HepG2 (cell line): ENCODE results near the gene RMDN2. TPM values are rescaled to one million over a fixed set of nuclear protein-coding genes. Genes with fewer than 3 reads are reported as not detected.

Experiments
- ASH2L ChIP-seq: fragments of 300-600, 200-600 bp; sonication (generic); IDR thresholded peaks from 2 replicates; pipeline ENCODE4 v1.7.0; 2017; ENCODE audit warnings: low read depth, mild to moderate bottlenecking, moderate library complexity, mixed read lengths, low read length; ENCODE audit not compliant: insufficient read length
- CCAR2 ChIP-seq: fragments of 200-400 bp; formaldehyde crosslinking; optimal IDR thresholded peaks from 2 replicates; pipeline ENCODE3; 2018; ENCODE audit warnings: low read depth, mild to moderate bottlenecking, low read length, moderate library complexity
- ETV5 ChIP-seq: IDR thresholded peaks from 2 replicates; pipeline ENCODE4 v1.6.1; 2018; ENCODE audit warnings: missing biosample characterization, missing genetic modification reagents, inconsistent platforms, borderline replicate concordance
- HOXA3 ChIP-seq: sonication (generic); formaldehyde crosslinking; IDR thresholded peaks from 2 replicates; pipeline ENCODE4 v1.5.0; 2020; ENCODE audit warnings: missing genetic modification reagents
- SOX6 ChIP-seq, 2 experiments: fragments of 450-650 bp in 1 of 2; sonication (generic) in 1 of 2; formaldehyde crosslinking in 1 of 2; IDR thresholded peaks; 2 replicates each; pipeline versions ENCODE4 v1.4.0 to v1.6.1; 2017 to 2020; ENCODE audit warnings: antibody characterized with exemption in 1 of 2, mild to moderate bottlenecking in 1 of 2, missing genetic modification reagents in 1 of 2
- TSC22D2 ChIP-seq: sonication (generic); formaldehyde crosslinking; IDR thresholded peaks from 2 replicates; pipeline ENCODE4 v1.5.1; 2020; ENCODE audit warnings: missing genetic modification reagents, mild to moderate bottlenecking, borderline replicate concordance
- ZBTB7B ChIP-seq: sonication (generic); formaldehyde crosslinking; IDR thresholded peaks from 2 replicates; pipeline ENCODE4 v1.4.0; 2020; ENCODE audit warnings: missing genetic modification reagents
- ZNF33A ChIP-seq: sonication (generic); formaldehyde crosslinking; IDR thresholded peaks from 2 replicates; pipeline ENCODE4 v1.5.1; 2020; ENCODE audit warnings: missing genetic modification reagents, mild to moderate bottlenecking, moderate library complexity, borderline replicate concordance
- polyA plus RNA-seq, 8 experiments: library from polyadenylated mRNA; depleted of rRNA in 3 of 8; stranded (reverse) in 7 of 8; unstranded in 1 of 8; fragments of >200 nt; fragmentation: Illumina TruSeq in 4 of 8; extraction: Trizol in 4 of 8; gene quantifications; 2 replicates each; pipeline versions ENCODE4 v1.2.1 to v1.2.3, GENCODE V29; 2011 to 2016; ENCODE audit warnings: low read depth in 4 of 8, missing spikeins in 1 of 8, mixed read lengths in 1 of 8; ENCODE audit not compliant: insufficient read depth in 1 of 8
- total RNA-seq, 5 experiments: library from RNA; depleted of rRNA; stranded (reverse); fragments of >200 nt; fragmentation: Illumina TruSeq; extraction: Trizol; gene quantifications; 2 replicates each; pipeline ENCODE4 v1.2.3, GENCODE V29; 2016; ENCODE audit warnings: low read depth in 1 of 5
- TF ChIP-seq, protein P1 (sequence below): sonication (generic); formaldehyde crosslinking; IDR thresholded peaks from 2 replicates; pipeline ENCODE4 v1.4.0; 2020; ENCODE audit warnings: missing genetic modification reagents, low read depth, mild to moderate bottlenecking, borderline replicate concordance
- TF ChIP-seq, protein P2 (sequence below): sonication (generic); formaldehyde crosslinking; IDR thresholded peaks from 2 replicates; pipeline ENCODE4 v1.4.0; 2020; ENCODE audit warnings: mild to moderate bottlenecking, missing genetic modification reagents
- TF ChIP-seq, protein P3 (sequence below): sonication (generic); formaldehyde crosslinking; IDR thresholded peaks from 2 replicates; pipeline ENCODE4; 2020; ENCODE audit warnings: missing genetic modification reagents, mild to moderate bottlenecking, borderline replicate concordance
- TF ChIP-seq, protein P4 (sequence below): sonication (generic); formaldehyde crosslinking; IDR thresholded peaks from 2 replicates; pipeline ENCODE4 v1.5.0; 2020; ENCODE audit warnings: mild to moderate bottlenecking, low read depth, missing genetic modification reagents, borderline replicate concordance
- TF ChIP-seq, protein P5 (sequence below): sonication (generic); formaldehyde crosslinking; IDR thresholded peaks from 2 replicates; pipeline ENCODE4 v1.4.0; 2020; ENCODE audit warnings: mild to moderate bottlenecking, low read depth, missing genetic modification reagents
- TF ChIP-seq, protein P6 (sequence below): sonication (generic); formaldehyde crosslinking; IDR thresholded peaks from 2 replicates; pipeline ENCODE4 v1.4.0; 2020; ENCODE audit warnings: missing genetic modification reagents

RMDN2 gene
- total and polyA plus RNA-seq, 2 of the 13 experiments (the other 11 are each of a cell fraction or from before 2014, with no cell fraction given): 2.3 to 8.9 TPM

DNA sequence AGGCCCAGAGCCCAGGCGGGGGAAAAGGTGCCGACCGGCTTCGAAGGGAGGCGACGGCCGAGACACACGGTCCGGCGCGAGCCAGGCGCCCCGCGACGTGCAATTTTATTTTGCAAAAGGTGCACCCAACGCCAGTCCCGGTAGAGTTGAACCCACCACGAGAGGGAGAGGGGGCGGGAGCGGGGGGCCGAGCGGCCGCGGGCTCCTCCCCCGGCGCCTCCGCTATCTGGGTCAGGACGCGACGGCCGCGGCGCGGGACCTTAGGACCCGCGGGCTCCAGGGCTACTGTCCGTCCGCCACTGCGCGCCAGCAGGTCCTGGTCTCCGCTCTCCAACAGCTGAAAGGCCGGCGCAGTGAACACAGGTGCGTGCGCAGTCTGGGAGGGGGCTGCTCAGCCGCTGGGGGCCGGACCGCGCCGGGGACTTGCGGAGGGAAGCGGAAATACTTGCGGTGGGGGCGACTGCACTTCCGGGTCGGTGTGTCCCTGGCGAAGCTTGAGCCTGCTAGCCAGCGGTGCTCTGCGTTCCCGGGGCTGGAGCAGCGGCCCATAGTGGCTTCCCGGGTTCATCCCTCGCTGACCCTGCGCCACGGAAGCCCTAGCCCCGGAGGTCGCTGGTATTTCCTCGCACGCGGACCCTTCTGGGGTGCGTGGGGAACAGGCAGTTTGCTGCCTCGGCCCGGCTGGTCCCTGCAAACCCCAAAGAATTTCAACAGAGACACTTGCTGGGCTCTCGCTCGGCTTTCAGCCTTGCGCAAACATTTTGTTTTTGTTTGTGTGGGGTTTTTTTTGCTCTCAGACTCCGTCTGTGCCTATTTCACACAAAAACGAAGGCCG lies at the start of gene RMDN2 (continued):
- TF ChIP-seq, protein P1, sequence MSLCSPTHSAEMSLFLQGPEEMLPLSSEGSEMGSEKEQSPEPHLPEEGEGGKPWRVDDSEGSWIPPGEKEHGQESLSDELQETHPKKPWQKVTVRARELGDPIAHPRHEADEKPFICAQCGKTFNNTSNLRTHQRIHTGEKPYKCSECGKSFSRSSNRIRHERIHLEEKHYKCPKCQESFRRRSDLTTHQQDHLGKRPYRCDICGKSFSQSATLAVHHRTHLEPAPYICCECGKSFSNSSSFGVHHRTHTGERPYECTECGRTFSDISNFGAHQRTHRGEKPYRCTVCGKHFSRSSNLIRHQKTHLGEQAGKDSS (CRISPR knock-in tag): peak; percentile 94
- TF ChIP-seq, protein P2, sequence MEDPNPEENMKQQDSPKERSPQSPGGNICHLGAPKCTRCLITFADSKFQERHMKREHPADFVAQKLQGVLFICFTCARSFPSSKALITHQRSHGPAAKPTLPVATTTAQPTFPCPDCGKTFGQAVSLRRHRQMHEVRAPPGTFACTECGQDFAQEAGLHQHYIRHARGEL (CRISPR knock-in tag): peak; percentile 31
- TF ChIP-seq SOX6 (IDR thresholded peaks at IDR 0.05) (no peak), SOX6 (CRISPR knock-in tag; IDR thresholded peaks at IDR 0.05) (peak; percentile 94), ZNF33A (CRISPR knock-in tag) (0 out of 2 replicates have a peak, but pooled peaks have one; percentile 85), TSC22D2 (peak; percentile 64), ETV5 (CRISPR knock-in tag) (peak; percentile 88), ASH2L (peak; percentile 97), ZBTB7B (CRISPR knock-in tag) (peak; percentile 97), HOXA3 (peak; percentile 96), CCAR2 (no peak)
- TF ChIP-seq, protein P3, sequence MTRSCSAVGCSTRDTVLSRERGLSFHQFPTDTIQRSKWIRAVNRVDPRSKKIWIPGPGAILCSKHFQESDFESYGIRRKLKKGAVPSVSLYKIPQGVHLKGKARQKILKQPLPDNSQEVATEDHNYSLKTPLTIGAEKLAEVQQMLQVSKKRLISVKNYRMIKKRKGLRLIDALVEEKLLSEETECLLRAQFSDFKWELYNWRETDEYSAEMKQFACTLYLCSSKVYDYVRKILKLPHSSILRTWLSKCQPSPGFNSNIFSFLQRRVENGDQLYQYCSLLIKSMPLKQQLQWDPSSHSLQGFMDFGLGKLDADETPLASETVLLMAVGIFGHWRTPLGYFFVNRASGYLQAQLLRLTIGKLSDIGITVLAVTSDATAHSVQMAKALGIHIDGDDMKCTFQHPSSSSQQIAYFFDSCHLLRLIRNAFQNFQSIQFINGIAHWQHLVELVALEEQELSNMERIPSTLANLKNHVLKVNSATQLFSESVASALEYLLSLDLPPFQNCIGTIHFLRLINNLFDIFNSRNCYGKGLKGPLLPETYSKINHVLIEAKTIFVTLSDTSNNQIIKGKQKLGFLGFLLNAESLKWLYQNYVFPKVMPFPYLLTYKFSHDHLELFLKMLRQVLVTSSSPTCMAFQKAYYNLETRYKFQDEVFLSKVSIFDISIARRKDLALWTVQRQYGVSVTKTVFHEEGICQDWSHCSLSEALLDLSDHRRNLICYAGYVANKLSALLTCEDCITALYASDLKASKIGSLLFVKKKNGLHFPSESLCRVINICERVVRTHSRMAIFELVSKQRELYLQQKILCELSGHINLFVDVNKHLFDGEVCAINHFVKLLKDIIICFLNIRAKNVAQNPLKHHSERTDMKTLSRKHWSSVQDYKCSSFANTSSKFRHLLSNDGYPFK: peak; percentile 95
- TF ChIP-seq, protein P4, sequence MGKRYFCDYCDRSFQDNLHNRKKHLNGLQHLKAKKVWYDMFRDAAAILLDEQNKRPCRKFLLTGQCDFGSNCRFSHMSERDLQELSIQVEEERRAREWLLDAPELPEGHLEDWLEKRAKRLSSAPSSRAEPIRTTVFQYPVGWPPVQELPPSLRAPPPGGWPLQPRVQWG: no peak
- TF ChIP-seq, protein P5, sequence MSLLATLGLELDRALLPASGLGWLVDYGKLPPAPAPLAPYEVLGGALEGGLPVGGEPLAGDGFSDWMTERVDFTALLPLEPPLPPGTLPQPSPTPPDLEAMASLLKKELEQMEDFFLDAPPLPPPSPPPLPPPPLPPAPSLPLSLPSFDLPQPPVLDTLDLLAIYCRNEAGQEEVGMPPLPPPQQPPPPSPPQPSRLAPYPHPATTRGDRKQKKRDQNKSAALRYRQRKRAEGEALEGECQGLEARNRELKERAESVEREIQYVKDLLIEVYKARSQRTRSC (CRISPR knock-in tag): peak; percentile 88; the same call in 1 of the 2 replicates
- TF ChIP-seq, protein P6, sequence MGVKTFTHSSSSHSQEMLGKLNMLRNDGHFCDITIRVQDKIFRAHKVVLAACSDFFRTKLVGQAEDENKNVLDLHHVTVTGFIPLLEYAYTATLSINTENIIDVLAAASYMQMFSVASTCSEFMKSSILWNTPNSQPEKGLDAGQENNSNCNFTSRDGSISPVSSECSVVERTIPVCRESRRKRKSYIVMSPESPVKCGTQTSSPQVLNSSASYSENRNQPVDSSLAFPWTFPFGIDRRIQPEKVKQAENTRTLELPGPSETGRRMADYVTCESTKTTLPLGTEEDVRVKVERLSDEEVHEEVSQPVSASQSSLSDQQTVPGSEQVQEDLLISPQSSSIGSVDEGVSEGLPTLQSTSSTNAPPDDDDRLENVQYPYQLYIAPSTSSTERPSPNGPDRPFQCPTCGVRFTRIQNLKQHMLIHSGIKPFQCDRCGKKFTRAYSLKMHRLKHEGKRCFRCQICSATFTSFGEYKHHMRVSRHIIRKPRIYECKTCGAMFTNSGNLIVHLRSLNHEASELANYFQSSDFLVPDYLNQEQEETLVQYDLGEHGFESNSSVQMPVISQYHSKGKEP (CRISPR knock-in tag): no peak
